ENCODE measurements around the gene TBC1D24. TPM values are rescaled to one million over a fixed set of nuclear protein-coding genes. Genes with fewer than 3 reads are reported as not detected.

The TBC1D24 gene
- polyA plus RNA-seq, 1 of the 3 experiments (the other 2 are of a cell fraction) = 6.7 TPM

DNA sequence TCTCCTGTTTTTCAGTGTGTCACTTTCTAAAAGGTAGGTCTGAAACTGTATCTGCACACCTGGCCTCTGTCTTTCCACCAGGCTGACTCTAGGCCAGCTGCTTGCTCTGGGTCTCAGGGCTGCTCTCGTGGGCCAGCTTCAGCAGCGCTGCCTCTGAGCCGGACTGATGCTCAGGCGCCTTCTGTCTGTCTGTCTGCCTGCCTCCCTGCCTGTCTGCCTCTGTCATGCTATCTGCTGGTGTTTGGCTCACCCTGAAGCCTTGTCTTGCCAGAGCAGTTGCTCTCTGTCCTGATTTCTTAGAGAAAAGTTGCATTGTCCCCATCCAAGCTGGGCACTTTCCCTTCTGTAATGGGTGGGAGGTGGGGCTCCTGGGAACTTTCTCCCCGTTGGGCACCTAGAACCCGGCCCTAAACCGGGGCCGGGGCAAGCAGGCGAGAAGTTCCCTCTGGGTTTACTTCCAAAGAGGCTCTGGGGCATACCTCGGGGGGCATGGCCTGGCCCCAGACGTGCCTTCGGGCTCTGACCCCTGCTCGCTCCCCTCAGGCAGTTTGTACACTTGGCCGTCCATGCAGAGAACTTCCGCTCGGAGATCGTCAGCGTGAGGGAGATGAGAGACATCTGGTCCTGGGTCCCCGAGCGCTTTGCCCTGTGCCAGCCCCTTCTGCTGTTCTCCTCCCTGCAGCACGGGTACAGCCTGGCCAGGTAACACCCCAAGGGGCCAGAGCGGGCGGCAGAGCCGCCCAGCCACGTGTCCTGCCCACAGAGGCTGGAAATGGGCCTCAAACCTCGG lies 23.0 kb downstream of the TBC1D24 start:
- ChIA-PET POLR2A (interaction anchor here (0.5 to 0.8 kb wide), 3 partner anchors 29 to 502 kb away, joined by 3 to 5 read pairs (median 3); no protein-coding TSS in a partner anchor), CTCF (interaction anchor here (1.0 to 4.3 kb wide), 7 partner anchors 11 to 157 kb away, joined by 3 to 95 read pairs (median 5); partner anchors contain the start of genes ABCA3, NTN3, TBC1D24 and TEDC2)
- 91% methylated on average over 13 of the region's 26 CpGs for WGBS (ENCODE audit: low lambda C conversion rate)
- Histone ChIP-seq H2AFZ (ENCODE audit: low read depth) (no peak overlapping the region), H3K27ac (ENCODE audit: low read depth in 2 of 2, low read length in 1 of 2) (peak overlapping the region in 1 of 2 experiments; percentile 72; a peak in 2 of 4 replicates), H3K79me2 (ENCODE audit: insufficient read depth) (no peaks in the 10 kb centered on the region), H3K27me3 (ENCODE audit: insufficient read depth) (no peaks in the 10 kb centered on the region), H3K36me3 (replicated peaks in 1 of 2; ENCODE audit: control insufficient read depth in 1 of 2, insufficient read depth in 2 of 2, low read length in 1 of 2) (peaks cover 0 to 16% of the 10 kb centered on the region in 2 experiments), H3K9ac (no peak overlapping the region), H3K9me2 (no peaks in the 10 kb centered on the region), H4K20me1 (ENCODE audit: insufficient read depth) (0 out of 2 replicates have a peak, but pooled peaks cover 4% of the 10 kb centered on the region), H3K4me2 (no peak overlapping the region), H3F3A (replicated peaks; ENCODE audit: insufficient read depth) (no peaks in the 10 kb centered on the region), H3K4me3 (ENCODE audit: low read depth in 2 of 2, low read length in 1 of 2) (no peak overlapping the region), H3K4me1 (ENCODE audit: control insufficient read depth in 1 of 2, insufficient read depth in 2 of 2, low read depth in 1 of 2, low read length in 1 of 2) (peaks cover 0 to 27% of the 10 kb centered on the region in 2 experiments; a peak in 1 of 4 replicates), H3K9me3 (no peaks in the 10 kb centered on the region)
- TF ChIP-seq SMC3 (IDR thresholded peaks at IDR 0.05; ENCODE audit: low read depth, low read length) = no peak
- DNase-seq = no peak

DNA sequence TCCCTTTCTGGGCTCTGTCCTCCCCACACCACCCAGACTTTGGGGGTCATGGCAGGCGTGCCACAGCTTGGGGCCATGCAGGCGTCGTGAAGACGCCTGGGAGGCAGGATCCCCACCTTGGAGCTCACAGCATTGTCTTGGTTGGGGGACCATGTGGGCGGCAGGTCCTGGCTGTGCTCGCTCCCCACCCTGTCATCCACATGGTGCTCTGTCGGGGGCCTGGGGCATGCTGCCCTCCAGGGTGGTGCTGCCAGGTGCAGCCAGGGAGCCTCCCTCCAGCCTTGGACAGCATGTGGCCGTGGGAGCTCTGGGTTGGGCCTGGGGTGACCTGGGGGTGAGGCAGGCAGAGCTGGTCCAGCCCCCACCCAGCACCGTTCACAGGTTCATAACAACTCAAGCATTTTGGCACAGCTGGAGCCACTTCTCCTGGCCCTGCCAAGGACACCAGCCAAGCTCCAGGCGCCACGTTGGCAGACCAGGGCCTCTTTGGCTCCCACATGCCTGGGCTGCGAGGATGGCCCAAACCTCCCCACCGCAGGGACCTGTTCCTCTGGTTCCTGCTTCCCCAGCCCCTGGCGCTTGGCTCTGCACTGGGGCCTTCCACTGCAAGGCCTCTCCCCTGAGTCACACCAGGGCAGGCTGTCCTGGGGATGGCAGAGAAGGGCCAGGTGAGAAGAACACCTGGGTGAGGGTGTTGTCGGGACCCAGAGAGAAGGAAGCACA lies 23.8 kb downstream of the TBC1D24 start:
- POLR2A ChIA-PET = interaction anchor here (0.6 kb wide), 1 partner anchor 503 kb away, joined by 3 read pairs; no protein-coding TSS in a partner anchor
- peaks cover 0 to 27% of the 10 kb centered on the region in 2 experiments; a peak in 1 of 4 replicates for H3K4me1 ChIP-seq (ENCODE audit: control insufficient read depth in 1 of 2, insufficient read depth in 2 of 2, low read depth in 1 of 2, low read length in 1 of 2)
- TF ChIP-seq FOXM1 (IDR thresholded peaks at IDR 0.05; ENCODE audit: low read depth) (no peak), EZH2phosphoT487 (IDR thresholded peaks at IDR 0.05; ENCODE audit: borderline replicate concordance, low read depth) (no peak), FOSL2 (IDR thresholded peaks at IDR 0.05; ENCODE audit: borderline replicate concordance, low read depth) (no peak), ELF1 (IDR thresholded peaks at IDR 0.05) (no peak), JUND (IDR thresholded peaks at IDR 0.05) (no peak), SMC3 (IDR thresholded peaks at IDR 0.05; ENCODE audit: low read depth, low read length) (no peak), CHD2 (IDR thresholded peaks at IDR 0.05; ENCODE audit: low read length, partially characterized antibody) (no peak)
- TF ChIP-seq, protein P1, sequence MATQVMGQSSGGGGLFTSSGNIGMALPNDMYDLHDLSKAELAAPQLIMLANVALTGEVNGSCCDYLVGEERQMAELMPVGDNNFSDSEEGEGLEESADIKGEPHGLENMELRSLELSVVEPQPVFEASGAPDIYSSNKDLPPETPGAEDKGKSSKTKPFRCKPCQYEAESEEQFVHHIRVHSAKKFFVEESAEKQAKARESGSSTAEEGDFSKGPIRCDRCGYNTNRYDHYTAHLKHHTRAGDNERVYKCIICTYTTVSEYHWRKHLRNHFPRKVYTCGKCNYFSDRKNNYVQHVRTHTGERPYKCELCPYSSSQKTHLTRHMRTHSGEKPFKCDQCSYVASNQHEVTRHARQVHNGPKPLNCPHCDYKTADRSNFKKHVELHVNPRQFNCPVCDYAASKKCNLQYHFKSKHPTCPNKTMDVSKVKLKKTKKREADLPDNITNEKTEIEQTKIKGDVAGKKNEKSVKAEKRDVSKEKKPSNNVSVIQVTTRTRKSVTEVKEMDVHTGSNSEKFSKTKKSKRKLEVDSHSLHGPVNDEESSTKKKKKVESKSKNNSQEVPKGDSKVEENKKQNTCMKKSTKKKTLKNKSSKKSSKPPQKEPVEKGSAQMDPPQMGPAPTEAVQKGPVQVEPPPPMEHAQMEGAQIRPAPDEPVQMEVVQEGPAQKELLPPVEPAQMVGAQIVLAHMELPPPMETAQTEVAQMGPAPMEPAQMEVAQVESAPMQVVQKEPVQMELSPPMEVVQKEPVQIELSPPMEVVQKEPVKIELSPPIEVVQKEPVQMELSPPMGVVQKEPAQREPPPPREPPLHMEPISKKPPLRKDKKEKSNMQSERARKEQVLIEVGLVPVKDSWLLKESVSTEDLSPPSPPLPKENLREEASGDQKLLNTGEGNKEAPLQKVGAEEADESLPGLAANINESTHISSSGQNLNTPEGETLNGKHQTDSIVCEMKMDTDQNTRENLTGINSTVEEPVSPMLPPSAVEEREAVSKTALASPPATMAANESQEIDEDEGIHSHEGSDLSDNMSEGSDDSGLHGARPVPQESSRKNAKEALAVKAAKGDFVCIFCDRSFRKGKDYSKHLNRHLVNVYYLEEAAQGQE (IDR thresholded peaks at IDR 0.05; ENCODE audit: low read depth, low read length) = no peak
- H3K9ac ChIP-seq = no peak overlapping the region
- peaks cover 0 to 16% of the 10 kb centered on the region in 2 experiments for H3K36me3 ChIP-seq (replicated peaks in 1 of 2; ENCODE audit: control insufficient read depth in 1 of 2, insufficient read depth in 2 of 2, low read length in 1 of 2)
- 0 out of 2 replicates have a peak, but pooled peaks cover 4% of the 10 kb centered on the region for H4K20me1 ChIP-seq (ENCODE audit: insufficient read depth)
- no peak overlapping the region for H2AFZ ChIP-seq (ENCODE audit: low read depth)
- H3K4me3 ChIP-seq (ENCODE audit: low read depth in 2 of 2, low read length in 1 of 2) = no peak overlapping the region
- H3K27ac ChIP-seq (ENCODE audit: low read depth in 2 of 2, low read length in 1 of 2) = no peak overlapping the region; a peak in 1 of 4 replicates
- H3K4me2 ChIP-seq = no peak overlapping the region
- H3F3A ChIP-seq (replicated peaks; ENCODE audit: insufficient read depth) = peaks cover 2% of the 10 kb centered on the region
- 89% methylated on average over 3 of the region's 15 CpGs for WGBS (ENCODE audit: low lambda C conversion rate)
- H3K9me2 ChIP-seq = no peaks in the 10 kb centered on the region
- no peak for DNase-seq
- H3K27me3 ChIP-seq (ENCODE audit: insufficient read depth) = no peaks in the 10 kb centered on the region
- H3K9me3 ChIP-seq = no peaks in the 10 kb centered on the region
- CTCF ChIA-PET = interaction anchor here (0.9 to 4.3 kb wide), 6 partner anchors 12 to 78 kb away, joined by 3 to 95 read pairs (median 5); partner anchors contain the start of genes NTN3, TBC1D24 and TEDC2
- no peaks in the 10 kb centered on the region for H3K79me2 ChIP-seq (ENCODE audit: insufficient read depth)
